NOMO-1 treated with dmso at 0.1 percent for 144 hours (cell line): ENCODE data around the gene MARCHF9.

ENCODE experiments used
- DNase-seq: peaks from one replicate; lab custom pipeline; 2025; ENCODE audit not compliant: unreplicated experiment; lab: John Stamatoyannopoulos, UW

Gene MARCHF9

GRCh38 chr12:57737467-57738460 is 17.1 kb upstream of the MARCHF9 start:
- DNase-seq: no peak

- DNase-seq: no peak
These were observed 16.2 kb upstream of the MARCHF9 start, which contains the start of gene AGAP2 for GRCh38 chr12:57738661-57739237. AGAP2 (minus strand) TSS chr12:57738742; CDS start chr12:57738246, 496 bp downstream.

GRCh38 chr12:57739387-57739786 is 15.5 kb upstream of the MARCHF9 start:
- DNase-seq: no peak

GRCh38 chr12:57739914-57740538 is 14.9 kb upstream of the MARCHF9 start:
- DNase-seq: no peak

GRCh38 chr12:57740656-57741412 is 14.1 kb upstream of the MARCHF9 start:
- no peak for DNase-seq

- no peak for DNase-seq
These were observed 13.5 kb upstream of the MARCHF9 start for GRCh38 chr12:57741413-57741789.

GRCh38 chr12:57741844-57742738 is 12.8 kb upstream of the MARCHF9 start:
- DNase-seq: peak; percentile 48

- no peak for DNase-seq
These were observed 11.1 kb upstream of the MARCHF9 start for GRCh38 chr12:57743769-57744168.

- DNase-seq: peak; percentile 42
These were observed 10.6 kb upstream of the MARCHF9 start for GRCh38 chr12:57744194-57744776.

GRCh38 chr12:57744777-57745484 is 10.0 kb upstream of the MARCHF9 start, which contains the start of gene TSPAN31:
TSPAN31 (plus strand) TSS chr12:57745039; CDS start chr12:57745155, 116 bp downstream.
- peak; percentile 97 for DNase-seq

GRCh38 chr12:57745485-57745881 is 9.4 kb upstream of the MARCHF9 start:
- DNase-seq: no peak

- DNase-seq: no peak
These were observed 8.9 kb upstream of the MARCHF9 start for GRCh38 chr12:57746025-57746424.

- DNase-seq: no peak
These were observed 5.8 kb upstream of the MARCHF9 start for GRCh38 chr12:57749061-57749460.

GRCh38 chr12:57750561-57751431 is 4.1 kb upstream of the MARCHF9 start:
- no peak for DNase-seq

GRCh38 chr12:57751432-57751787 is 3.5 kb upstream of the MARCHF9 start:
- DNase-seq: no peak

GRCh38 chr12:57751788-57752667 is 2.9 kb upstream of the MARCHF9 start, which contains the start of gene CDK4:
CDK4 (minus strand) TSS chr12:57752310; CDS start chr12:57751717, 593 bp downstream.
- DNase-seq: peak; percentile 99

- no peak for DNase-seq
These were observed 2.3 kb upstream of the MARCHF9 start for GRCh38 chr12:57752668-57753000.
